ENCODE data around the gene FSTL5. TPM values are rescaled to one million over a fixed set of nuclear protein-coding genes. Genes with fewer than 3 reads are reported as not detected.

Gene FSTL5
- total RNA-seq, 1 experiment from 2014 or later: not detected

DNA sequence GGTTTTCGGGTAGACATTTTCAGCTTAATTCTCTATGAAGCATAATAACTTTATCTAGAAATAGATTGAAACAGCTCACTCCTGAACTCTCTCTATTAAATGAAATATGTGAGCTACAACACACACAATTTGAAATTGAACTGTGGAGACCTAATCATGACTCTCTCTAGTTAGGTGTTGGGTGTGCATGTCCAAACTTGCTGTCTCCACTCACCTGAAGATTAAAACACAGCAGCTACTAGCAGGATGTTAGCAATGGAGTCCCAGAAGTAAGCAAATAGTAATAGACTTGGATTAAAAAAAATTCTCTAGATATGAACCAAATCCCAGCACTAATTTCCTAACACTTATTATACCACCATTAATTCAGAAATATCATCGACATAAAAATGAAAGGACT lies 173.1 kb downstream of the FSTL5 start:
- H2AK5ac ChIP-seq (ENCODE audit: insufficient read length, low read length): no peak overlapping the region
- no peaks in the 10 kb centered on the region for H3K36me3 Mint-ChIP-seq (ENCODE audit: insufficient read depth in 1 of 3, low read depth in 3 of 3)
- no peak overlapping the region for H2BK15ac ChIP-seq (ENCODE audit: low read depth, low read length)
- no peak overlapping the region for H3T11ph ChIP-seq (ENCODE audit: low read length)
- H4K8ac ChIP-seq (replicated peaks; ENCODE audit: insufficient read length, low read depth, low read length): no peak overlapping the region
- H3K27me3 ChIP-seq (ENCODE audit: insufficient read depth, low read length): no peaks in the 10 kb centered on the region
- H4K20me1 ChIP-seq (ENCODE audit: control insufficient read depth, insufficient read depth, insufficient read length): no peaks in the 10 kb centered on the region
- no peak overlapping the region for H3K14ac ChIP-seq (ENCODE audit: insufficient read depth, low read length)
- no CpG with 5 or more reads among the region's 2 CpGs for WGBS (ENCODE audit: extremely low coverage, insufficient read length, low lambda C conversion rate)
- TF ChIP-seq, protein P1, sequence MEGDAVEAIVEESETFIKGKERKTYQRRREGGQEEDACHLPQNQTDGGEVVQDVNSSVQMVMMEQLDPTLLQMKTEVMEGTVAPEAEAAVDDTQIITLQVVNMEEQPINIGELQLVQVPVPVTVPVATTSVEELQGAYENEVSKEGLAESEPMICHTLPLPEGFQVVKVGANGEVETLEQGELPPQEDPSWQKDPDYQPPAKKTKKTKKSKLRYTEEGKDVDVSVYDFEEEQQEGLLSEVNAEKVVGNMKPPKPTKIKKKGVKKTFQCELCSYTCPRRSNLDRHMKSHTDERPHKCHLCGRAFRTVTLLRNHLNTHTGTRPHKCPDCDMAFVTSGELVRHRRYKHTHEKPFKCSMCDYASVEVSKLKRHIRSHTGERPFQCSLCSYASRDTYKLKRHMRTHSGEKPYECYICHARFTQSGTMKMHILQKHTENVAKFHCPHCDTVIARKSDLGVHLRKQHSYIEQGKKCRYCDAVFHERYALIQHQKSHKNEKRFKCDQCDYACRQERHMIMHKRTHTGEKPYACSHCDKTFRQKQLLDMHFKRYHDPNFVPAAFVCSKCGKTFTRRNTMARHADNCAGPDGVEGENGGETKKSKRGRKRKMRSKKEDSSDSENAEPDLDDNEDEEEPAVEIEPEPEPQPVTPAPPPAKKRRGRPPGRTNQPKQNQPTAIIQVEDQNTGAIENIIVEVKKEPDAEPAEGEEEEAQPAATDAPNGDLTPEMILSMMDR (conservative IDR thresholded peaks at IDR 0.05): no peak
- H2BK120ac ChIP-seq (ENCODE audit: low read depth, low read length, poor library complexity, severe bottlenecking): no peak overlapping the region
- H3K9me3 ChIP-seq (ENCODE audit: control insufficient read depth, low read depth, low read length): no peaks in the 10 kb centered on the region
- H3K23me2 ChIP-seq (ENCODE audit: insufficient read length, low read depth, low read length, poor library complexity, severe bottlenecking): no peaks in the 10 kb centered on the region
- DNase-seq: no peak
- H3K18ac ChIP-seq (ENCODE audit: insufficient read length, low read depth, low read length): no peak overlapping the region
- no peak overlapping the region for H2BK20ac ChIP-seq (ENCODE audit: low read depth, low read length, poor library complexity, severe bottlenecking)
- no peak overlapping the region for H2BK12ac ChIP-seq (ENCODE audit: insufficient read length, low read depth, low read length)
- no peak overlapping the region for H3K23ac ChIP-seq (ENCODE audit: insufficient read length, low read depth, low read length)
- no peak overlapping the region for H3K4ac ChIP-seq (ENCODE audit: low read depth, low read length)
- H3K27me3 Mint-ChIP-seq (ENCODE audit: low read depth): no peaks in the 10 kb centered on the region
- no peak overlapping the region for H3K4me2 ChIP-seq (ENCODE audit: insufficient read depth, insufficient read length, low read length)
- no peak overlapping the region for H2BK5ac ChIP-seq (ENCODE audit: insufficient read length, low read length)
- peaks cover 26 to 27% of the 10 kb centered on the region in 2 experiments for H3K4me1 Mint-ChIP-seq
- no peak overlapping the region for H2AFZ ChIP-seq (ENCODE audit: low read length)
- H3K9me3 Mint-ChIP-seq: peaks cover 0 to 3% of the 10 kb centered on the region in 2 experiments; a peak in 1 of 5 replicates
- peaks cover 3% of the 10 kb centered on the region; the same call in 1 of the 2 replicates for H3K4me1 ChIP-seq (ENCODE audit: insufficient read depth, low read length)
- H3K56ac ChIP-seq (ENCODE audit: insufficient read length, low read depth, low read length): no peak overlapping the region
- H3K27ac Mint-ChIP-seq: no peak overlapping the region
- H3K27ac ChIP-seq (ENCODE audit: insufficient read length, low read depth, low read length): no peak overlapping the region
- no peak overlapping the region for H4K91ac ChIP-seq (ENCODE audit: insufficient read length, low read depth, low read length)
- no peak overlapping the region for H3K4me3 Mint-ChIP-seq
- no peak overlapping the region for H3K9ac ChIP-seq (ENCODE audit: extremely low read depth, insufficient read length, low read length)
- no peak overlapping the region for H4K5ac ChIP-seq (ENCODE audit: insufficient read length, low read depth, low read length)
- H3K79me2 ChIP-seq (ENCODE audit: insufficient read depth, low read length): no peaks in the 10 kb centered on the region
- no peaks in the 10 kb centered on the region for H3K79me1 ChIP-seq (ENCODE audit: insufficient read depth, low read depth, low read length, poor library complexity, severe bottlenecking)

Data from H9 (cell line).